OCI-LY1 (cell line): ENCODE results near the gene CRIM1.

ENCODE experiments used
- EZH2 ChIP-seq: fragments of 200-600 bp; sonication (generic), shearing (Covaris generic); IDR thresholded peaks from 2 replicates; pipeline ENCODE4 v1.8.0; 2017; ENCODE audit warnings: borderline replicate concordance, mixed run types, mild to moderate bottlenecking, antibody characterized with exemption, low read length, moderate library complexity, mixed read lengths
- TF ChIP-seq, protein P1 (sequence below): fragments of 200-600 bp; sonication (generic), shearing (Covaris generic); IDR thresholded peaks from 2 replicates; pipeline ENCODE4 v1.5.1; 2017; ENCODE audit warnings: mild to moderate bottlenecking, antibody characterized with exemption, low read length, moderate library complexity, mixed read lengths

- TF ChIP-seq, protein P1, sequence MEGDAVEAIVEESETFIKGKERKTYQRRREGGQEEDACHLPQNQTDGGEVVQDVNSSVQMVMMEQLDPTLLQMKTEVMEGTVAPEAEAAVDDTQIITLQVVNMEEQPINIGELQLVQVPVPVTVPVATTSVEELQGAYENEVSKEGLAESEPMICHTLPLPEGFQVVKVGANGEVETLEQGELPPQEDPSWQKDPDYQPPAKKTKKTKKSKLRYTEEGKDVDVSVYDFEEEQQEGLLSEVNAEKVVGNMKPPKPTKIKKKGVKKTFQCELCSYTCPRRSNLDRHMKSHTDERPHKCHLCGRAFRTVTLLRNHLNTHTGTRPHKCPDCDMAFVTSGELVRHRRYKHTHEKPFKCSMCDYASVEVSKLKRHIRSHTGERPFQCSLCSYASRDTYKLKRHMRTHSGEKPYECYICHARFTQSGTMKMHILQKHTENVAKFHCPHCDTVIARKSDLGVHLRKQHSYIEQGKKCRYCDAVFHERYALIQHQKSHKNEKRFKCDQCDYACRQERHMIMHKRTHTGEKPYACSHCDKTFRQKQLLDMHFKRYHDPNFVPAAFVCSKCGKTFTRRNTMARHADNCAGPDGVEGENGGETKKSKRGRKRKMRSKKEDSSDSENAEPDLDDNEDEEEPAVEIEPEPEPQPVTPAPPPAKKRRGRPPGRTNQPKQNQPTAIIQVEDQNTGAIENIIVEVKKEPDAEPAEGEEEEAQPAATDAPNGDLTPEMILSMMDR, result no peak
- no peak for TF ChIP-seq EZH2
Observed at GRCh38 chr2:36485521-36485920, 129.9 kb downstream of the CRIM1 start.
